ENCODE results near the gene SMYD2. TPM values are rescaled to one million over a fixed set of nuclear protein-coding genes. Genes with fewer than 3 reads are reported as not detected.

The SMYD2 gene
- total RNA-seq, 6 experiments from 2014 or later, result 14.5 to 45.2 (median 24.1) TPM

GRCh38 chr1:214351551-214352277 is 70.8 kb downstream of the SMYD2 start:
- 37% methylated on average over 2 of the region's 2 CpGs for WGBS (ENCODE audit: insufficient coverage, low coverage, low lambda C conversion rate, missing lambda C conversion rate)

DNA sequence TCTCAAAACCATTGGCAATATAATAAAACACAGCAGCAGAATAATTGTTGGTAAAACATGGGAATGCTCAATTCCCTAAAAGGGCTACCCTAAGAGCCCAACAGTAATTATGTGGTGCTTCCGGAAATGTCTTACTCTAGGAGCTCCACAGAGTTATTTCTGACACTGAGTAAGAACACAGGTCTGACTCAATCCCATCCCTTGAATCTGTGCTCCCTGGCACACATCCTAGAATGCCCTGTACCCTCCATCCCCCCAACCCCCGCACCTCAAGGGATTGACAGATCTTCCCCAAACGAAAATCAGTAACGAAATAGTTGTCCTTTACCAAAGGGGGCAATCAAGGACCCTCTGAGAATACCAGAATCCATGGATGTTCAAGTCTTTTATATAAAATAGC is 71.9 kb downstream of the SMYD2 start:
- no peak for DNase-seq
- H3K36me3 ChIP-seq, result no peaks in the 10 kb centered on the region

More at GRCh38 chr1:214351551-214352277, 70.8 kb downstream of the SMYD2 start:
- intact Hi-C loops (cut with DNase I), result no loop called here
- Histone ChIP-seq H3K4me3 (no peak overlapping the region), H3K4me1 (no peaks in the 10 kb centered on the region), H3K9me3 (no peaks in the 10 kb centered on the region), H3K36me3 (no peaks in the 10 kb centered on the region), H3K27ac (no peak overlapping the region), H3K27me3 (no peaks in the 10 kb centered on the region)
- no peak for DNase-seq
- TF ChIP-seq, protein P1, sequence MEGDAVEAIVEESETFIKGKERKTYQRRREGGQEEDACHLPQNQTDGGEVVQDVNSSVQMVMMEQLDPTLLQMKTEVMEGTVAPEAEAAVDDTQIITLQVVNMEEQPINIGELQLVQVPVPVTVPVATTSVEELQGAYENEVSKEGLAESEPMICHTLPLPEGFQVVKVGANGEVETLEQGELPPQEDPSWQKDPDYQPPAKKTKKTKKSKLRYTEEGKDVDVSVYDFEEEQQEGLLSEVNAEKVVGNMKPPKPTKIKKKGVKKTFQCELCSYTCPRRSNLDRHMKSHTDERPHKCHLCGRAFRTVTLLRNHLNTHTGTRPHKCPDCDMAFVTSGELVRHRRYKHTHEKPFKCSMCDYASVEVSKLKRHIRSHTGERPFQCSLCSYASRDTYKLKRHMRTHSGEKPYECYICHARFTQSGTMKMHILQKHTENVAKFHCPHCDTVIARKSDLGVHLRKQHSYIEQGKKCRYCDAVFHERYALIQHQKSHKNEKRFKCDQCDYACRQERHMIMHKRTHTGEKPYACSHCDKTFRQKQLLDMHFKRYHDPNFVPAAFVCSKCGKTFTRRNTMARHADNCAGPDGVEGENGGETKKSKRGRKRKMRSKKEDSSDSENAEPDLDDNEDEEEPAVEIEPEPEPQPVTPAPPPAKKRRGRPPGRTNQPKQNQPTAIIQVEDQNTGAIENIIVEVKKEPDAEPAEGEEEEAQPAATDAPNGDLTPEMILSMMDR (IDR thresholded peaks at IDR 0.05), result no peak
- no peak for TF ChIP-seq POLR2A (IDR thresholded peaks at IDR 0.05)
- no peak for ATAC-seq

GRCh38 chr1:214354440-214355148 is 73.6 kb downstream of the SMYD2 start:
- intact Hi-C loops (cut with DNase I), result no loop called here
- H3K4me1 ChIP-seq, result no peaks in the 10 kb centered on the region
- H3K9me3 ChIP-seq, result no peaks in the 10 kb centered on the region
- no peak for TF ChIP-seq POLR2A (IDR thresholded peaks at IDR 0.05)
- TF ChIP-seq, protein P1 (IDR thresholded peaks at IDR 0.05), result no peak
- H3K27me3 ChIP-seq, result no peaks in the 10 kb centered on the region
- no peaks in the 10 kb centered on the region for H3K36me3 ChIP-seq
- WGBS (ENCODE audit: insufficient coverage, low coverage, low lambda C conversion rate, missing lambda C conversion rate), result 88% methylated on average over 4 of the region's 4 CpGs
- H3K4me3 ChIP-seq, result no peak overlapping the region
- no peak overlapping the region for H3K27ac ChIP-seq
- no peak for DNase-seq
- ATAC-seq, result no peak

More for the DNA sequence above, 71.9 kb downstream of the SMYD2 start:
- TF ChIP-seq POLR2A (IDR thresholded peaks at IDR 0.05), result no peak
- WGBS (ENCODE audit: insufficient coverage, low coverage, low lambda C conversion rate, missing lambda C conversion rate), result 61% methylated on average over 3 of the region's 4 CpGs
- ATAC-seq, result no peak
- intact Hi-C loops (cut with DNase I), result no loop called here
- no peak overlapping the region for H3K27ac ChIP-seq
- no peak overlapping the region for H3K4me3 ChIP-seq
- no peaks in the 10 kb centered on the region for H3K27me3 ChIP-seq
- no peaks in the 10 kb centered on the region for H3K4me1 ChIP-seq
- H3K9me3 ChIP-seq, result no peaks in the 10 kb centered on the region

- H3K36me3 ChIP-seq, result no peaks in the 10 kb centered on the region
- H3K9me3 ChIP-seq, result no peaks in the 10 kb centered on the region
Observed at GRCh38 chr1:214360116-214360515, 79.2 kb downstream of the SMYD2 start.

More at GRCh38 chr1:214360116-214360515, 79.2 kb downstream of the SMYD2 start:
- ATAC-seq, result no peak
- H3K4me3 ChIP-seq, result no peak overlapping the region
- H3K4me1 ChIP-seq, result no peaks in the 10 kb centered on the region
- no peak for DNase-seq
- no peak overlapping the region for H3K27ac ChIP-seq
- TF ChIP-seq, protein P1 (IDR thresholded peaks at IDR 0.05), result no peak
- no peak for TF ChIP-seq POLR2A (IDR thresholded peaks at IDR 0.05)
- intact Hi-C loops (cut with DNase I), result no loop called here
- WGBS (ENCODE audit: insufficient coverage, low coverage, low lambda C conversion rate, missing lambda C conversion rate), result 66% methylated on average over 5 of the region's 5 CpGs
- H3K27me3 ChIP-seq, result no peaks in the 10 kb centered on the region
